Endothelial cell of umbilical vein (primary cell): ENCODE data around the gene RPL31.

Experiments used
- EZH2 ChIP-seq: IDR thresholded peaks from 2 replicates; pipeline ENCODE4 v1.6.1; 2012; ENCODE audit warnings: borderline replicate concordance, low read depth, mild to moderate bottlenecking, moderate library complexity, low read length, inconsistent platforms; ENCODE audit not compliant: severe bottlenecking
- FOS ChIP-seq: IDR thresholded peaks from 2 replicates; pipeline ENCODE4 v1.6.1; 2011; ENCODE audit warnings: mild to moderate bottlenecking, low read length, moderate library complexity, borderline replicate concordance; ENCODE audit not compliant: insufficient read depth
- JUN ChIP-seq: IDR thresholded peaks from 2 replicates; pipeline ENCODE4 v1.6.1; 2011; ENCODE audit warnings: borderline replicate concordance, low read depth; ENCODE audit not compliant: insufficient read length, insufficient read depth
- MYC ChIP-seq: IDR thresholded peaks from one replicate; pipeline ENCODE4 v1.6.1; 2011; ENCODE audit warnings: mild to moderate bottlenecking, low read depth, low read length
- POLR2A ChIP-seq: IDR thresholded peaks from 2 replicates; pipeline ENCODE4 v1.6.1; 2012; ENCODE audit warnings: low read depth, mild to moderate bottlenecking, control low read depth, low read length
- TF ChIP-seq, protein P1 (sequence below), 2 donors: IDR thresholded peaks; 1 replicate in 1 of 2; 2 replicates in 1 of 2; pipeline ENCODE4 v1.5.1; 2011; ENCODE audit warnings: low read length in 2 of 2, mild to moderate bottlenecking in 2 of 2, moderate library complexity in 2 of 2, control low read depth in 1 of 2, inconsistent platforms in 1 of 2, low read depth in 1 of 2; ENCODE audit not compliant: insufficient read depth in 1 of 2; ENCODE audit errors: extremely low read depth in 1 of 2
- TF ChIP-seq, protein P2 (sequence below): IDR thresholded peaks from 2 replicates; pipeline ENCODE4 v1.6.1; 2011; ENCODE audit not compliant: insufficient read depth, insufficient read length

DNA sequence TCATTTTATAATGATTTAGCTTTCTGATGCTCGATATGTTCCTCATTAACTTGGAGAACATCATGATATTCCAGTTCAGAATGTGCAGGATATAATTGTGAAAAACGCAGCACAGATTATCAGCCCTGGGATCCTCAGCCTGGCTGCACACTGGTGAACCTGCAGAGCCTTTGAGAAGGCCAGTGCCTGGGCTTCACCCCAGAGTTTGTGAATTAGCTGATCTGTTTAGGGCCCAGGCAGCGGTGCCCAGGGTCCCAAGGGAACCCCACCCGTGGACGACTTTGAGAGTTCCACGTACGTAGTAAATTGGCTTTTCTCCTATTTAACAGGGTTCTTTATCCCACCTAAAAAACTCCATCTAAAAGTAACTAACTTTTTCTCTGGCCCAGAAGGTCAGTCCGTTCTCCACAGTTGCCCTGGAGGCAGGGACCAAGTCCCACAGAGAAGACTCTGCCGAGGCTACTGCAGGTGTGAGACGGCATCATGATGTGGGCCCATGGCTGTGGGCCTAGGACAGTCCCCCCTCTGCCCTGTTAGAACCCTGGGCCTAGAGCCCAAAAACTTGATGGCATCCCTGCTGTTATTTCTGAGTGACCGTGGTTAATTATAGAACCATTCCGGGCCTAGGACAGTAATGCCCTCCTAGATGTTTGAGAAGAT lies 39.6 kb upstream of the RPL31 start:
- TF ChIP-seq FOS (no peak), EZH2 (no peak), JUN (no peak), POLR2A (no peak), MYC (no peak)
- TF ChIP-seq, protein P1, sequence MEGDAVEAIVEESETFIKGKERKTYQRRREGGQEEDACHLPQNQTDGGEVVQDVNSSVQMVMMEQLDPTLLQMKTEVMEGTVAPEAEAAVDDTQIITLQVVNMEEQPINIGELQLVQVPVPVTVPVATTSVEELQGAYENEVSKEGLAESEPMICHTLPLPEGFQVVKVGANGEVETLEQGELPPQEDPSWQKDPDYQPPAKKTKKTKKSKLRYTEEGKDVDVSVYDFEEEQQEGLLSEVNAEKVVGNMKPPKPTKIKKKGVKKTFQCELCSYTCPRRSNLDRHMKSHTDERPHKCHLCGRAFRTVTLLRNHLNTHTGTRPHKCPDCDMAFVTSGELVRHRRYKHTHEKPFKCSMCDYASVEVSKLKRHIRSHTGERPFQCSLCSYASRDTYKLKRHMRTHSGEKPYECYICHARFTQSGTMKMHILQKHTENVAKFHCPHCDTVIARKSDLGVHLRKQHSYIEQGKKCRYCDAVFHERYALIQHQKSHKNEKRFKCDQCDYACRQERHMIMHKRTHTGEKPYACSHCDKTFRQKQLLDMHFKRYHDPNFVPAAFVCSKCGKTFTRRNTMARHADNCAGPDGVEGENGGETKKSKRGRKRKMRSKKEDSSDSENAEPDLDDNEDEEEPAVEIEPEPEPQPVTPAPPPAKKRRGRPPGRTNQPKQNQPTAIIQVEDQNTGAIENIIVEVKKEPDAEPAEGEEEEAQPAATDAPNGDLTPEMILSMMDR (IDR thresholded peaks at IDR 0.05; ENCODE audit: extremely low read depth in 1 of 2, insufficient read depth in 1 of 2, low read depth in 1 of 2, low read length in 2 of 2), result no peak
- TF ChIP-seq, protein P2, sequence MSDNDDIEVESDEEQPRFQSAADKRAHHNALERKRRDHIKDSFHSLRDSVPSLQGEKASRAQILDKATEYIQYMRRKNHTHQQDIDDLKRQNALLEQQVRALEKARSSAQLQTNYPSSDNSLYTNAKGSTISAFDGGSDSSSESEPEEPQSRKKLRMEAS, result no peak
